ENCODE measurements around the gene GTPBP6.

DNA sequence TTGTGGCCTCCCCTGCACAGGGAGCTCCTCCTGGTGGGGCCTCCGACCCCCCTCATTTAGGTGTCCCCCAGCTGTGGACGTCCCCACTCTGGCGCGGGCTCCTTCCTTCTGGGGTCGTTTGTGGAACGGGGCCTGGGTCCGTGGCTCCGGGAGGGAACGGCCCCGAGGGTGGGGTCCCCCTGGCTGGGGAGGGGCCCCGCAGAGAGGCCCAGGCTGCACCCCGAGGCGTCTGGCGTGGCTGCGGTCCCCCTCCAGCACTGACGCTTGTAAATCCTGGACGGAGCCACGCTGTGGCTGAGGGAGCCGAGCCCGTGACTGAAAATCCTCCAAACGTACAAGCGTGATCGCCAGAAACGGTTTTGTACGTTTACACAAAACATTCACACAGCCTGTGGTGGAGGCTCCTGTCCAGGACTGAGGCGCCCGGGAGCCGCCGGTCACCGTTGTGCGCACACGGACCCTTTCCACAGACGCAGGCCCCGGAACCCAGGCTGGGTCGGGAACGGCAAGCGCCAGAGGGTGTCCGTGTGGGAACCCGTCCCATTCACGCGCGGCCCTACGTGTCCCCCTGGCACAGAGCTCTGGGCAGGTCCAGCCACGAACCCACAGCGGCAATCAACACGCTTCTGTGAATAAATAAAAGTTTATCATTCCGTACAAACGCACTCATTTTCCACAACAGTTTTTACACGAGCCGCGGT lies 15.2 kb upstream of the GTPBP6 start:
- TF ChIP-seq CTCF (IDR thresholded peaks at IDR 0.05; ENCODE audit: poor library complexity), result no peak
- no peak for TF ChIP-seq EZH2phosphoT487 (IDR thresholded peaks at IDR 0.05; ENCODE audit: low read depth, severe bottlenecking, unreplicated experiment)

Measured in hepatocyte (in vitro differentiated cells).